Effector CD8-positive, alpha-beta T cell (primary cell): ENCODE results near the gene NEAT1.

Experiments
- DNase-seq: peaks from one replicate; lab custom pipeline; 2025; lab: John Stamatoyannopoulos, UW

Gene NEAT1

GRCh38 chr11:65479184-65480145 is 56.9 kb downstream of the NEAT1 start:
- no peak for DNase-seq

- DNase-seq, result no peak
Measured at GRCh38 chr11:65482306-65482850, 59.8 kb downstream of the NEAT1 start.

GRCh38 chr11:65485920-65486219 is 63.3 kb downstream of the NEAT1 start:
- no peak for DNase-seq

- DNase-seq, result no peak
Measured at GRCh38 chr11:65486570-65487466, 64.2 kb downstream of the NEAT1 start.

- no peak for DNase-seq
Measured at GRCh38 chr11:65487467-65488272, 65.1 kb downstream of the NEAT1 start.

GRCh38 chr11:65488273-65489034 is 65.9 kb downstream of the NEAT1 start:
- no peak for DNase-seq

GRCh38 chr11:65489035-65489705 is 66.6 kb downstream of the NEAT1 start:
- no peak for DNase-seq

- DNase-seq, result no peak
Measured at GRCh38 chr11:65489706-65490320, 67.2 kb downstream of the NEAT1 start.

- DNase-seq, result no peak
Measured at GRCh38 chr11:65491163-65491465, 68.5 kb downstream of the NEAT1 start.

GRCh38 chr11:65491614-65492386 is 69.2 kb downstream of the NEAT1 start:
- no peak for DNase-seq

GRCh38 chr11:65492387-65492636 is 69.7 kb downstream of the NEAT1 start:
- no peak for DNase-seq

- DNase-seq, result no peak
Measured at GRCh38 chr11:65492637-65493366, 70.2 kb downstream of the NEAT1 start.

GRCh38 chr11:65493367-65494176 is 71.0 kb downstream of the NEAT1 start:
- DNase-seq, result no peak
